Measurements from ENCODE around the gene APLP2. TPM values are rescaled to one million over a fixed set of nuclear protein-coding genes. Genes with fewer than 3 reads are reported as not detected.

The APLP2 gene
- total RNA-seq, 1 donor from 2014 or later = 222 TPM

GRCh38 chr11:130051082-130051481 lies 18.6 kb upstream of the APLP2 start:
- peak; percentile 71 for ATAC-seq
- intact Hi-C loops (cut with DNase I) = no loop called here
- no peak for DNase-seq (ENCODE audit: low spot score)

GRCh38 chr11:130052567-130052966 lies 17.1 kb upstream of the APLP2 start:
- intact Hi-C loops (cut with DNase I) = no loop called here
- DNase-seq (ENCODE audit: low spot score) = no peak

GRCh38 chr11:130054966-130055365 lies 14.7 kb upstream of the APLP2 start:
- intact Hi-C loops (cut with DNase I) = no loop called here
- no peak for DNase-seq (ENCODE audit: low spot score)
- no peak for ATAC-seq

More at GRCh38 chr11:130052567-130052966, 17.1 kb upstream of the APLP2 start:
- no peak for ATAC-seq

- ATAC-seq = no peak
- intact Hi-C loops (cut with DNase I) = no loop called here
- no peak for DNase-seq (ENCODE audit: low spot score)
These were observed 14.1 kb upstream of the APLP2 start for GRCh38 chr11:130055617-130056016.

- DNase-seq (ENCODE audit: low spot score) = no peak
- intact Hi-C loops (cut with DNase I) = loop anchor here (10.0 kb wide), 1 partner anchor 56 kb away; the partner anchor contains the start of gene PRDM10
- no peak for ATAC-seq
These were observed 8.7 kb upstream of the APLP2 start for GRCh38 chr11:130061017-130061416.

- ATAC-seq = no peak
These were observed 7.7 kb upstream of the APLP2 start for GRCh38 chr11:130062026-130062425.

GRCh38 chr11:130063451-130063850 lies 6.2 kb upstream of the APLP2 start:
- ATAC-seq = no peak
- intact Hi-C loops (cut with DNase I) = loop anchor here (10.0 kb wide), 1 partner anchor 59 kb away; the partner anchor contains the start of gene PRDM10

More at GRCh38 chr11:130062026-130062425, 7.7 kb upstream of the APLP2 start:
- intact Hi-C loops (cut with DNase I) = loop anchor here (10.0 kb wide), 1 partner anchor 57 kb away; the partner anchor contains the start of gene PRDM10
- no peak for DNase-seq (ENCODE audit: low spot score)

GRCh38 chr11:130064596-130064995 lies 5.1 kb upstream of the APLP2 start:
- no peak for ATAC-seq
- intact Hi-C loops (cut with DNase I) = loop anchor here (10.0 kb wide), 1 partner anchor 60 kb away; the partner anchor contains the start of gene PRDM10
- DNase-seq (ENCODE audit: low spot score) = no peak

More at GRCh38 chr11:130063451-130063850, 6.2 kb upstream of the APLP2 start:
- no peak for DNase-seq (ENCODE audit: low spot score)

GRCh38 chr11:130066338-130066737 lies 3.4 kb upstream of the APLP2 start:
- no peak for DNase-seq (ENCODE audit: low spot score)
- intact Hi-C loops (cut with DNase I) = loop anchor here (10.0 kb wide), 1 partner anchor 62 kb away; the partner anchor contains the start of gene PRDM10
- no peak for ATAC-seq

- intact Hi-C loops (cut with DNase I) = loop anchor here (10.0 kb wide), 1 partner anchor 64 kb away; the partner anchor contains the start of gene PRDM10
- peak; percentile 4 for ATAC-seq
These were observed 1.1 kb upstream of the APLP2 start for GRCh38 chr11:130068546-130068985.

GRCh38 chr11:130068986-130069658 lies 572 bp upstream of the APLP2 start:
- DNase-seq (ENCODE audit: low spot score) (no peak), ATAC-seq (peak; percentile 80)
- intact Hi-C loops (cut with DNase I) = loop anchor here (10.0 kb wide), 1 partner anchor 64 kb away; the partner anchor contains the start of gene PRDM10

More at GRCh38 chr11:130068546-130068985, 1.1 kb upstream of the APLP2 start:
- DNase-seq (ENCODE audit: low spot score) = no peak

GRCh38 chr11:130070109-130070845 lies 583 bp downstream of the APLP2 start:
- DNase-seq (ENCODE audit: low spot score) (peak; percentile 67), ATAC-seq (no peak)
- intact Hi-C loops (cut with DNase I) = no loop called here

GRCh38 chr11:130070846-130071200 lies 1.1 kb downstream of the APLP2 start:
- no peak for ATAC-seq

GRCh38 chr11:130071211-130071712 lies 1.6 kb downstream of the APLP2 start:
- no peak for ATAC-seq
- intact Hi-C loops (cut with DNase I) = no loop called here
- no peak for DNase-seq (ENCODE audit: low spot score)

More at GRCh38 chr11:130070846-130071200, 1.1 kb downstream of the APLP2 start:
- DNase-seq (ENCODE audit: low spot score) = peak; percentile 63
- intact Hi-C loops (cut with DNase I) = no loop called here

GRCh38 chr11:130074736-130075135 lies 5.0 kb downstream of the APLP2 start:
- intact Hi-C loops (cut with DNase I) = no loop called here
- DNase-seq (ENCODE audit: low spot score) (no peak), ATAC-seq (no peak)

- ATAC-seq = no peak
- no peak for DNase-seq (ENCODE audit: low spot score)
- intact Hi-C loops (cut with DNase I) = no loop called here
These were observed 7.2 kb downstream of the APLP2 start for GRCh38 chr11:130076778-130077481.

GRCh38 chr11:130077671-130078070 lies 8.0 kb downstream of the APLP2 start:
- no peak for ATAC-seq
- intact Hi-C loops (cut with DNase I) = no loop called here

GRCh38 chr11:130078080-130078479 lies 8.4 kb downstream of the APLP2 start:
- ATAC-seq = no peak
- intact Hi-C loops (cut with DNase I) = no loop called here

More at GRCh38 chr11:130077671-130078070, 8.0 kb downstream of the APLP2 start:
- DNase-seq (ENCODE audit: low spot score) = no peak

More at GRCh38 chr11:130078080-130078479, 8.4 kb downstream of the APLP2 start:
- no peak for DNase-seq (ENCODE audit: low spot score)
